GM19351 (cell line): Measurements from ENCODE around the gene TSTD1.
"Not testable (repeated sequence)": the region's sequence is repeated elsewhere in the genome, so short reads cannot be mapped to it uniquely, and the experiment has no call there.

Source experiments
- ATAC-seq: cut with Tn5 transposase; IDR thresholded peaks from one replicate; pipeline ENCODE4 v1.9.1; 2021; ENCODE audit warnings: mild to moderate bottlenecking, moderate library complexity; ENCODE audit not compliant: unreplicated experiment

The TSTD1 gene

GRCh38 chr1:161069241-161069640, 30.5 kb upstream of the TSTD1 start:
- ATAC-seq = peak; percentile 3

GRCh38 chr1:161068306-161069234, 29.8 kb upstream of the TSTD1 start:
- ATAC-seq = peak; percentile 50

GRCh38 chr1:161066694-161067093, 27.9 kb upstream of the TSTD1 start:
- no peak for ATAC-seq

- ATAC-seq = not testable (repeated sequence)
Observed at GRCh38 chr1:161065681-161066080, 26.9 kb upstream of the TSTD1 start.

- ATAC-seq = not testable (repeated sequence)
Observed at GRCh38 chr1:161063936-161064335, 25.2 kb upstream of the TSTD1 start.

- no peak for ATAC-seq
Observed at GRCh38 chr1:161061419-161061818, 22.7 kb upstream of the TSTD1 start.

GRCh38 chr1:161059293-161059692, 20.5 kb upstream of the TSTD1 start:
- ATAC-seq = no peak

- no peak for ATAC-seq
Observed at GRCh38 chr1:161054805-161055204, 16.0 kb upstream of the TSTD1 start.

GRCh38 chr1:161054232-161054631, 15.5 kb upstream of the TSTD1 start:
- ATAC-seq = no peak

GRCh38 chr1:161052899-161053298, 14.1 kb upstream of the TSTD1 start:
- ATAC-seq = no peak

GRCh38 chr1:161051219-161051618, 12.5 kb upstream of the TSTD1 start:
- no peak for ATAC-seq

- ATAC-seq = no peak
Observed at GRCh38 chr1:161048949-161049722, 10.4 kb upstream of the TSTD1 start.

GRCh38 chr1:161047436-161048420, 9.0 kb upstream of the TSTD1 start:
- no peak for ATAC-seq

GRCh38 chr1:161046605-161047228, 8.0 kb upstream of the TSTD1 start:
- ATAC-seq = peak; percentile 44

GRCh38 chr1:161045736-161046604, 7.2 kb upstream of the TSTD1 start, which contains the start of gene USF1:
USF1 (minus strand) TSS chr1:161045977; CDS start chr1:161043275, 2,702 bp downstream.
- peak; percentile 61 for ATAC-seq

GRCh38 chr1:161044908-161045735, 6.4 kb upstream of the TSTD1 start:
- peak; percentile 52 for ATAC-seq

- ATAC-seq = no peak
Observed at GRCh38 chr1:161044535-161044907, 5.8 kb upstream of the TSTD1 start.

- no peak for ATAC-seq
Observed at GRCh38 chr1:161039546-161039945, 782 bp upstream of the TSTD1 start.
